Measurements from ENCODE around the gene KDM2A.

- TF ChIP-seq CTCF (IDR thresholded peaks at IDR 0.05) (no peak), POLR2A (IDR thresholded peaks at IDR 0.05; ENCODE audit: low read depth) (no peak), EP300 (IDR thresholded peaks at IDR 0.05) (no peak)
These were observed 148.4 kb downstream of the KDM2A start for GRCh38 chr11:67267188-67268080.
